DOHH2 (cell line): ENCODE results near the gene PARP4.

Experiments used
- EZH2phosphoT487 ChIP-seq: fragments of 200-600 bp; sonication (generic); IDR thresholded peaks from 2 replicates; pipeline ENCODE4 v1.6.1; 2017; ENCODE audit warnings: borderline replicate concordance, mild to moderate bottlenecking, antibody characterized with exemption, low read length, moderate library complexity, mixed read lengths
- TF ChIP-seq, protein P1 (sequence below): fragments of 200-600 bp; sonication (generic); IDR thresholded peaks from one replicate; pipeline ENCODE4 v1.5.1; 2014; ENCODE audit warnings: antibody characterized with exemption, mild to moderate bottlenecking, low read depth, low read length; ENCODE audit not compliant: poor library complexity, severe bottlenecking

DNA sequence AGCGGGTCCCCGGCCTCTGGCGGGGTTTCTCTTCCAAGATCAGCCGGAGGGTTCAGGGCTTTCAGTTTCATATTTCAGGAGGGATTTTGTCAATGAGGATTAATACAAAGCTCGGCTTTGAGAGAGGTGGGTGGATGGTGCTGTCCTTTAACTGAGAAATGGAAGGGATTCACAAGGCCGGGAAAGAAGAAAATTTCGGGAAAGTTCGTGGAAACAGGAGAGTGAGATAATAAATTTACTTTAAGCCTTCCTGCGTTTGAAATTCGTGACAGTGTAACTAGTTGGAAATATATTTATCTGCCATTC lies 283 bp upstream of the PARP4 start:
- TF ChIP-seq, protein P1, sequence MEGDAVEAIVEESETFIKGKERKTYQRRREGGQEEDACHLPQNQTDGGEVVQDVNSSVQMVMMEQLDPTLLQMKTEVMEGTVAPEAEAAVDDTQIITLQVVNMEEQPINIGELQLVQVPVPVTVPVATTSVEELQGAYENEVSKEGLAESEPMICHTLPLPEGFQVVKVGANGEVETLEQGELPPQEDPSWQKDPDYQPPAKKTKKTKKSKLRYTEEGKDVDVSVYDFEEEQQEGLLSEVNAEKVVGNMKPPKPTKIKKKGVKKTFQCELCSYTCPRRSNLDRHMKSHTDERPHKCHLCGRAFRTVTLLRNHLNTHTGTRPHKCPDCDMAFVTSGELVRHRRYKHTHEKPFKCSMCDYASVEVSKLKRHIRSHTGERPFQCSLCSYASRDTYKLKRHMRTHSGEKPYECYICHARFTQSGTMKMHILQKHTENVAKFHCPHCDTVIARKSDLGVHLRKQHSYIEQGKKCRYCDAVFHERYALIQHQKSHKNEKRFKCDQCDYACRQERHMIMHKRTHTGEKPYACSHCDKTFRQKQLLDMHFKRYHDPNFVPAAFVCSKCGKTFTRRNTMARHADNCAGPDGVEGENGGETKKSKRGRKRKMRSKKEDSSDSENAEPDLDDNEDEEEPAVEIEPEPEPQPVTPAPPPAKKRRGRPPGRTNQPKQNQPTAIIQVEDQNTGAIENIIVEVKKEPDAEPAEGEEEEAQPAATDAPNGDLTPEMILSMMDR: no peak
- TF ChIP-seq EZH2phosphoT487: no peak
